KMS-11 (cell line): ENCODE results near the gene LAG3.

Experiments used
- H2AFZ ChIP-seq: fragments of 200-600 bp; sonication (generic); 2 replicates; pipeline ENCODE4 v1.6.1; 2016; ENCODE audit warnings: antibody characterized with exemption, mixed run types, low read depth
- H3K27ac ChIP-seq: fragments of 200-600 bp; sonication (generic); 2 replicates; pipeline ENCODE4 v1.6.1; 2016; ENCODE audit warnings: mild to moderate bottlenecking, mixed run types
- H3K27me3 ChIP-seq: fragments of 200-600 bp; sonication (generic); 2 replicates; pipeline ENCODE4 v1.6.1; 2017; ENCODE audit warnings: mild to moderate bottlenecking, low read depth, mixed run types, moderate library complexity; ENCODE audit not compliant: insufficient read depth
- H3K36me3 ChIP-seq: fragments of 200-600 bp; sonication (generic); 2 replicates; pipeline ENCODE4 v1.6.1; 2017; ENCODE audit warnings: mild to moderate bottlenecking, mixed run types; ENCODE audit not compliant: insufficient read depth
- H3K4me1 ChIP-seq: fragments of 200-600 bp; sonication (generic); 2 replicates; pipeline ENCODE4 v1.6.1; 2016; ENCODE audit warnings: mild to moderate bottlenecking, low read depth, mixed run types; ENCODE audit not compliant: poor library complexity, severe bottlenecking
- H3K4me2 ChIP-seq: fragments of 200-600 bp; sonication (generic); 2 replicates; pipeline ENCODE4 v1.7.0; 2016; ENCODE audit warnings: mild to moderate bottlenecking, mixed run types
- H3K4me3 ChIP-seq: fragments of 200-600 bp; sonication (generic); IDR thresholded peaks from 2 replicates; pipeline ENCODE4 v1.6.1; 2017; ENCODE audit warnings: low read depth, low read length, mixed read lengths; ENCODE audit not compliant: insufficient read depth
- H3K79me2 ChIP-seq: fragments of 200-600 bp; sonication (generic); 2 replicates; pipeline ENCODE4 v1.6.1; 2016; ENCODE audit warnings: low read depth, mixed run types; ENCODE audit not compliant: insufficient read depth
- H3K9ac ChIP-seq: fragments of 200-600 bp; sonication (generic); 2 replicates; pipeline ENCODE4 v1.6.1; 2016; ENCODE audit warnings: mild to moderate bottlenecking, mixed run types
- H4K20me1 ChIP-seq: fragments of 200-600 bp; sonication (generic); 2 replicates; pipeline ENCODE4 v1.6.1; 2016; ENCODE audit warnings: mild to moderate bottlenecking, mixed run types; ENCODE audit not compliant: insufficient read depth
- TF ChIP-seq, protein P1 (sequence below): fragments of 200-600 bp; sonication (generic); conservative IDR thresholded peaks from 2 replicates; pipeline ENCODE4 v1.6.1; 2017; ENCODE audit warnings: low read depth, mild to moderate bottlenecking, antibody characterized with exemption, low read length, moderate library complexity, mixed read lengths

LAG3 gene

DNA sequence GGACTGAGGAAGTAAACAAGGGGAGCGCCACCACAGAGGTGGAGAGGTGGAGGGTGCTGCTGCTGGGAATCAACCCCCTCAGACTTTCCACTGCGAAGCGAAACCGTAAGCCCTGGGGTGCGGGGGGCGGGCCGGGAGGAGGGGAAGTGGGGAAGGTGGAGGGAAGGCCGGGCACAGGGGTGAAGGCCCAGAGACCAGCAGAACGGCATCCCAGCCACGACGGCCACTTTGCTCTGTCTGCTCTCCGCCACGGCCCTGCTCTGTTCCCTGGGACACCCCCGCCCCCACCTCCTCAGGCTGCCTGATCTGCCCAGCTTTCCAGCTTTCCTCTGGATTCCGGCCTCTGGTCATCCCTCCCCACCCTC lies at the start of gene LAG3:
LAG3 (plus strand) TSS at position 190 of the 365 bp plus-strand sequence. CDS start 333 bp downstream, outside the sequence.
- no peaks in the 10 kb centered on the region for H3K79me2 ChIP-seq
- H4K20me1 ChIP-seq, result no peaks in the 10 kb centered on the region
- H3K4me1 ChIP-seq, result peaks cover 6% of the 10 kb centered on the region
- no peak within 1 kb of the TSS for H3K4me3 ChIP-seq
- no peak within 1 kb of the TSS for H2AFZ ChIP-seq
- no peaks in the 10 kb centered on the region for H3K27me3 ChIP-seq
- no peak within 1 kb of the TSS for H3K9ac ChIP-seq
- TF ChIP-seq, protein P1, sequence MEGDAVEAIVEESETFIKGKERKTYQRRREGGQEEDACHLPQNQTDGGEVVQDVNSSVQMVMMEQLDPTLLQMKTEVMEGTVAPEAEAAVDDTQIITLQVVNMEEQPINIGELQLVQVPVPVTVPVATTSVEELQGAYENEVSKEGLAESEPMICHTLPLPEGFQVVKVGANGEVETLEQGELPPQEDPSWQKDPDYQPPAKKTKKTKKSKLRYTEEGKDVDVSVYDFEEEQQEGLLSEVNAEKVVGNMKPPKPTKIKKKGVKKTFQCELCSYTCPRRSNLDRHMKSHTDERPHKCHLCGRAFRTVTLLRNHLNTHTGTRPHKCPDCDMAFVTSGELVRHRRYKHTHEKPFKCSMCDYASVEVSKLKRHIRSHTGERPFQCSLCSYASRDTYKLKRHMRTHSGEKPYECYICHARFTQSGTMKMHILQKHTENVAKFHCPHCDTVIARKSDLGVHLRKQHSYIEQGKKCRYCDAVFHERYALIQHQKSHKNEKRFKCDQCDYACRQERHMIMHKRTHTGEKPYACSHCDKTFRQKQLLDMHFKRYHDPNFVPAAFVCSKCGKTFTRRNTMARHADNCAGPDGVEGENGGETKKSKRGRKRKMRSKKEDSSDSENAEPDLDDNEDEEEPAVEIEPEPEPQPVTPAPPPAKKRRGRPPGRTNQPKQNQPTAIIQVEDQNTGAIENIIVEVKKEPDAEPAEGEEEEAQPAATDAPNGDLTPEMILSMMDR, result no peak
- no peak within 1 kb of the TSS for H3K27ac ChIP-seq
- H3K4me2 ChIP-seq, result no peak within 1 kb of the TSS
- no peaks in the 10 kb centered on the region for H3K36me3 ChIP-seq

DNA sequence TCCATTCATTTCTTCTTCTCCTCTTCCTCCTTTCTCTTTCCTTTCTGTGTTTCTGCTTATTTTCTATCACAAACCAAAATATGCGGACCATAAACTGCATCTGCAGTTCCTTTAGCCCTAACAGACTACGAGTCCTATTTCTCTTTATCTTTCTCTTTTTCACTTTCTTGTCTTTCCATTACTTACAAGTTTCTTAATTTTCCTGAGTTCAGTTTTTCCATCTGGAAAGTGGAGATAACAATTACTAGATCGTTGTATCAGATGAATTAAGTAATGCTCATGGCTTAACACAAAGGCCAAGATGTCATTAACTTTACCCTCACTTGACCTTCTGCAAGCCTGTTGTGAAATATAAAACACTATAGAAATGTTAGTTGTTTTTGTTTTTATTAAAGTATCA lies 49.5 kb upstream of the LAG3 start:
- H3K79me2 ChIP-seq, result no peaks in the 10 kb centered on the region
- no peaks in the 10 kb centered on the region for H4K20me1 ChIP-seq
- H3K27me3 ChIP-seq, result no peaks in the 10 kb centered on the region
- TF ChIP-seq, protein P1, result no peak
- no peaks in the 10 kb centered on the region for H3K36me3 ChIP-seq
- peak overlapping the region; percentile 62 for H3K4me2 ChIP-seq
- no peak overlapping the region for H3K9ac ChIP-seq
- peak overlapping the region; percentile 85 for H2AFZ ChIP-seq
- peaks cover 15% of the 10 kb centered on the region for H3K4me1 ChIP-seq
- peak overlapping the region; percentile 78; the same call in 1 of the 2 replicates for H3K27ac ChIP-seq
- no peak overlapping the region for H3K4me3 ChIP-seq

DNA sequence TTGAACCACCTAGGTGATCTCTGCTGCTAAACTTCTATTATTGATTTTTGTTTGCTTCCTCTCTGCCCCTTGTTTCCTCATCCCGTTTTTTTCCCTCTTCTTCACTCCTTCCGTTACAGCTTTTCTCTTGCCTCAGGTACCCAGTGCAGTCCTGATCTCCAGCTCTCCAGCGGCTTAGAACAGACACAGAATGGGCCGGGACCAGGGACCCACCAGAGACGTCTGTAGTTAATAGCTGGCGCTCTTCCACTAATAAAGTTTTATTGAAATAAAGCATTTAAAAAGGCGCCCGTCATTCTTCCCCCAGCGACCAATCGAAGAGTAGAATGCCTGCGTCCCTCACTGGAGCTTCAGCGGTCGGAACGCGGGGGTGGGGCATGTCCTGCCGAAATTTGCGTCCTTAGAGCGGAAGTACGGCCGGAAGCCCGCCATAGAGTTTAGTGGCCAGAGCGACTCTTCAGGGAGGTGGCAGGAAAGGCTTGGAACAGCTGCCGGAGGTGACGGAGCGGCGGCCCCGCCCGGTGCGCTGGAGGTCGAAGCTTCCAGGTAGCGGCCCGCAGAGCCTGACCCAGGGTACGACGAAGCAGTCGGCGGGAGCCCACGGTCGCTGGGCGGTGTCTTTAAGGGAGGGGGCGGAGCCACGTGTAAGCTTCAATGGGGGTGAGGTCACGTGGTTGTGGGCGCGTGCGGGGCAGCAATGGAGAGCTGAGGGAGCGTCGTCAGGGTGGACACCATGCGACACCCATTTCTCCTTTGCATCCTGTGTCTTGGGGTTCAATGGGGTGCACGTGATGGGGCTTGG lies 48.5 kb upstream of the LAG3 start, which contains the start of gene COPS7A:
COPS7A (plus strand) TSS at position 440 of the 802 bp plus-strand sequence. CDS start 611 bp downstream, outside the sequence.
- H3K27ac ChIP-seq, result peak within 1 kb of the TSS; percentile 78
- no peak within 1 kb of the TSS for H3K4me3 ChIP-seq
- H3K4me2 ChIP-seq, result peak within 1 kb of the TSS; percentile 100
- peaks cover 15% of the 10 kb centered on the region for H3K4me1 ChIP-seq
- no peaks in the 10 kb centered on the region for H3K27me3 ChIP-seq
- no peaks in the 10 kb centered on the region for H4K20me1 ChIP-seq
- peak within 1 kb of the TSS; percentile 88 for H2AFZ ChIP-seq
- TF ChIP-seq, protein P1, result no peak
- H3K9ac ChIP-seq, result peak within 1 kb of the TSS; percentile 76
- H3K79me2 ChIP-seq, result no peaks in the 10 kb centered on the region
- no peaks in the 10 kb centered on the region for H3K36me3 ChIP-seq

DNA sequence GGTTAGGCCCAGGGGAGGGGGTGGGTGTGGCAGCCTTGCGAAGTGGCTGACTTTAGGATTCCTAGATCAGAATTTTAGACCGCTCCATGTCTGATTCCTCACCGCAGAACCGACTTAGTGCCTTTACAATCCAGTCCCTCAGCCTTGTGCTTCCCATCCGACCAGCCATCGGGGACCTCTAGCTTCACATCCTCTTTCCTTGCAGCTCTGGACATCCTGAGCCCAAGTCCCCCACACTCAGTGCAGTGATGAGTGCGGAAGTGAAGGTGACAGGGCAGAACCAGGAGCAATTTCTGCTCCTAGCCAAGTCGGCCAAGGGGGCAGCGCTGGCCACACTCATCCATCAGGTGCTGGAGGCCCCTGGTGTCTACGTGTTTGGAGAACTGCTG lies 47.9 kb upstream of the LAG3 start:
- Histone ChIP-seq H3K9ac (peak overlapping the region; percentile 76), H3K79me2 (no peaks in the 10 kb centered on the region), H3K4me3 (no peak overlapping the region), H3K27ac (peak overlapping the region; percentile 78), H3K27me3 (no peaks in the 10 kb centered on the region), H4K20me1 (no peaks in the 10 kb centered on the region), H3K4me1 (peaks cover 15% of the 10 kb centered on the region), H2AFZ (peak overlapping the region; percentile 88; the same call in 1 of the 2 replicates), H3K4me2 (peak overlapping the region; percentile 100), H3K36me3 (no peaks in the 10 kb centered on the region)
- TF ChIP-seq, protein P1, result no peak
